WI38 (cell line): Measurements from ENCODE around the gene HK2.
"Not testable (repeated sequence)": the region's sequence is repeated elsewhere in the genome, so short reads cannot be mapped to it uniquely, and the experiment has no call there.

ENCODE experiments used
- H3K4me3 ChIP-seq: 2 replicates; pipeline ENCODE4 v1.5.1; 2011; ENCODE audit warnings: low read depth, mild to moderate bottlenecking, control low read depth, low read length
- TF ChIP-seq, protein P1 (sequence below): IDR thresholded peaks from 2 replicates; pipeline ENCODE4 v1.5.1; 2012; ENCODE audit warnings: low read depth, mild to moderate bottlenecking, control low read depth, low read length

The HK2 gene

DNA sequence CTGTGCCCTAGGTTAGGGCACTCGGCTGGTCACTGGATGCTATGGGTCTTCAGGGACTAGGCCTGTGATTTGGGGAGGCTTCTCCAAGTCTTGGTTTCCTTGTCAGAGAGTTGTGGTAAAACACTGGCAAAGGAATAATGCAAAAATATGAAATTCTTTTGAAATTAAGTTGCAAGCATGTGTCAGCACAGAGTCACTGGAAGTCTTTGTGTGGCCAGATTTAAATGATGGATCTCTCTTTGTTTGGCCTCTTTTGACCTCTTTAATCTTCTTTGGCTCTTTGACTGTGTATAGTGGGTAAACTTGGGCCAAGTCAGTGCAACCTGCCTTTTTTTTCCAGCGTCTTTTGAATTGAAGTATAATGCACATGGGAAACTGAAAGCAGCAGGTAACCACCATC, 12.1 kb downstream of the HK2 start:
- TF ChIP-seq, protein P1, sequence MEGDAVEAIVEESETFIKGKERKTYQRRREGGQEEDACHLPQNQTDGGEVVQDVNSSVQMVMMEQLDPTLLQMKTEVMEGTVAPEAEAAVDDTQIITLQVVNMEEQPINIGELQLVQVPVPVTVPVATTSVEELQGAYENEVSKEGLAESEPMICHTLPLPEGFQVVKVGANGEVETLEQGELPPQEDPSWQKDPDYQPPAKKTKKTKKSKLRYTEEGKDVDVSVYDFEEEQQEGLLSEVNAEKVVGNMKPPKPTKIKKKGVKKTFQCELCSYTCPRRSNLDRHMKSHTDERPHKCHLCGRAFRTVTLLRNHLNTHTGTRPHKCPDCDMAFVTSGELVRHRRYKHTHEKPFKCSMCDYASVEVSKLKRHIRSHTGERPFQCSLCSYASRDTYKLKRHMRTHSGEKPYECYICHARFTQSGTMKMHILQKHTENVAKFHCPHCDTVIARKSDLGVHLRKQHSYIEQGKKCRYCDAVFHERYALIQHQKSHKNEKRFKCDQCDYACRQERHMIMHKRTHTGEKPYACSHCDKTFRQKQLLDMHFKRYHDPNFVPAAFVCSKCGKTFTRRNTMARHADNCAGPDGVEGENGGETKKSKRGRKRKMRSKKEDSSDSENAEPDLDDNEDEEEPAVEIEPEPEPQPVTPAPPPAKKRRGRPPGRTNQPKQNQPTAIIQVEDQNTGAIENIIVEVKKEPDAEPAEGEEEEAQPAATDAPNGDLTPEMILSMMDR, result no peak
- no peak overlapping the region for H3K4me3 ChIP-seq

DNA sequence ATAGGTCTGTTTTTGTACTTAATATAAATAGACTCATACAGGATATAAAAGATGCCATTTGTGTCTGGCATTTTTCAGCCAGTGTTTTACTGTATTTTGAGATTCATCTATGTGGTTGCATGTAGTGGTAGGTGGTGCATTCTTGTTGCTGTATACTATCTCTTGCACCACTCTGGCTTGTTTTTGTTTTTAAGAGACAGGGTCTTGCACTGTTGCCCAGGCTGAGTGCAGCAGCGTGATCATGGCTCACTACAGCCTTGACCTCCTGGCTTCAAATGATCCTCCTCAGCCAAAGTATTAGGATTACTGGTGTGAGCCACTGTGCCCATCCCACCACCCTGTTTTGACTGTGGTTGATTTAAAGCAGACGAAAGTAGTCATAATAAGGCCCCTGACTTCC, 12.6 kb downstream of the HK2 start:
- no peak overlapping the region for H3K4me3 ChIP-seq
- TF ChIP-seq, protein P1, result no peak

DNA sequence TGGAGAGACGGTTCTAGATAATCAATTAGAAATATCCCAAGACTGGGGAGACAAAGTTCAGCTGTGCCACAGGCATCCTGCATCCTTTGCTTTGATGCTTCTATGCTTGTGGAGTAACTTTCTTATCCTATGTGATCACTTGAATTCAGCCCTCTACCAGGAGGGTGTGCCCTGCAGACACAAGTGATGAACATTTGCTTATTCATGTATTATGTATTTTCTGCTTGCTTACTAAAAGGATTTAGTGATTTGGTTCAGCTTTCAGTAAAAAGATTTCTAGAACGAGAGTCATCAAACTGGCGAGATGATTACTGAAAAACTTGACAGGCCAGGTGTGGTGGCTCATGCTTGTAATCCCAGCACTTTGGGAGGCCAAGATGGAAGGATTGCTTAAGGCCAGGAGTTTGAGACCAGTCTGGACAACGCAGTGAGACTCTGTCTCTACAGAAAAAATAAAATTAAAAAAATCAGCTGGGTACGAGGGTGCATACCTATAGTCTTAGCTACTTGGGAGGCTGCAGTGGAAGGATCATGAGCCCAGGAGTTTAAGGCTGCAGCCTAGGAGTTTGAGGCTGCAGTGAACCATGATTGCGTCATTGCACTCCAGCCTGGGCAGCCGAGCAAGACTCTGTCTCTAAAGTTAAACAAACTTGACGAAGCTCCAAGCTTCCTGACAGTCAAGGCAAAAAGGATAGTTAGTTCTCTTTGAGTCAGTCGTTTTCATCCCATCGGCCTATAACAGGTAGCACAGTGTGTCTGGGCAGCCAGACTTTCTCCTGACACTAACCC, 13.3 kb downstream of the HK2 start:
- TF ChIP-seq, protein P1, result no peak
- no peak overlapping the region for H3K4me3 ChIP-seq

DNA sequence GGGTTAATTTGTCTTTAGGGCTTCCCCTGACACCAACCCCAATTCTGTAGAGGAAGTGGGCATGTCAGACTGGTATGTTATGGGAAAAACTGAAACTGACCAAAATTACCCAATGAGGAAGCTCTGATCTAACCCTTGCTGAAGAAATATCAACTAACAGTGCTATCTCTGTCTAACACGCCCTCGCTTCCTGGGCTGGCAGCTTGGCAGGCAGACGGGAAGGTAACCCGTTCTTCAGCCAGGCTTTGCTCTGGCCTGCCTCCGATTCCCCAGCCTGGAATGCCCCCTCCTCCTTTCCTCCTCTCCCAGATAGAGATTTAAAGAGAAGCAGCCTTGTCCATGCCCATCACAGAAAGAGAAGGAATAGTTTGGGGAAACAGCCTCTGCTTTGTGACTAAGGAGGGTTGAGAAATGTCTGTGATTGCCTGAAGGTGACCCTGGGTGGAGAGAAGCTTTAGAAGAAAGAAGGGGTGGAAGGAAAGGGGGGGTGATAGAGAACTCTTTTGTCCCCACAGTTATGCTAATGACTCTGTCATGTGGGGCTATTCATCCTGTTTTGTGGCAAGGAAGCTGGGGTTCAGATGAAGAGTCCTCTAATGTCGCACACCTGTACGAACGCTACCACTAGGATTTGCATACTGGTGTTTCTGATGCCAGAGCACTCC, 15.4 kb downstream of the HK2 start:
- no peak overlapping the region for H3K4me3 ChIP-seq
- TF ChIP-seq, protein P1, result no peak

DNA sequence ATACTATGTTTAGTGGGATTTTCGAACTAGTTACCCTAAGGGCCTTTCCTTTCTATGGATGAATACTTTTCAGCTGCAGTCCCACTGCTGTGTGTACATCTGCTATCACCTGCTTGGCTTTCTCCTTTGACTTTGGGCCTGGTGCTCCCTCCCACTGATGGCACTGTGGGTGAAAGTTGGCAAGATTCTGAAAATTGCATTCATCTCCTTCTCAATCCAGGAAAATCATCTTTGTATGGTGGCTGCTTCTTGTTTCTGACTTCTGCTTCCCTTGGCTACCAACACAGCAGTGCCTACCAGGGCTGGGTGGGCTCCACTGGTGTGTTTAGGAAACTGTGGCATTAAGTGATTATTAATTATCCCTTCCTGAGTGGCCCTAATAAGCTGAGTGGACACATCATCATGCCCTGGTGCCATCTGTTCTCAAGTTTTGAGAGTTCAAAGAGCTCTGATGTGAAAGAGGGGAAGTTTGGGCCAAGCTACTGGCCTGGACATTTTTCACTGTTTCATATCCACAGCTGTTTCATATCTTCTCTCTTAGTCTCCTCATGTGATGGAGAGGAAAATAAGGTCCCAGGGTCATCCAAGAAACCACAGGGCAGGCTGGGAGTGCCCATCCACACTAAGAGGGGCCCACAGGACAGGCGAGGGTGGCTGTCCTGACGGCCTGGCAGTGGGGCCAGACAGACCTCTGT, 16.7 kb downstream of the HK2 start:
- H3K4me3 ChIP-seq, result no peak overlapping the region
- TF ChIP-seq, protein P1, result no peak

DNA sequence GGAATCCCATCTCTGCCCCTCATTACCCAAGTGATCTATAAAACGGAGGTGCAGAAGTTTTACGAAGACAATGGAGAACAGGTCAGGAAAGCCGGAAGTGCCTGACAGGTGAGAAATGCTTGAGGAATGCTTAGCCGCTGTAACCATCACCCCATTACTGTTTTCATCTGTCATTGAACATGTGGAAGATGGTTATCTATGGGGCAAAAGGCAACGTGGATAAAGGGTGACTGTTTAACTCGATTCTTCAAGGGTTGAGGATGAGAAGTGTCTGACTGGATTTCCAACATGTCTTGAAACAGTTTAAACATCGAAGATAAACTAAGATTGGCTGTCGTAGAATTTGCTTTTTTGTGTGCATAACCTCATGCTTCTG, 17.3 kb downstream of the HK2 start:
- H3K4me3 ChIP-seq, result no peak overlapping the region
- TF ChIP-seq, protein P1, result no peak

DNA sequence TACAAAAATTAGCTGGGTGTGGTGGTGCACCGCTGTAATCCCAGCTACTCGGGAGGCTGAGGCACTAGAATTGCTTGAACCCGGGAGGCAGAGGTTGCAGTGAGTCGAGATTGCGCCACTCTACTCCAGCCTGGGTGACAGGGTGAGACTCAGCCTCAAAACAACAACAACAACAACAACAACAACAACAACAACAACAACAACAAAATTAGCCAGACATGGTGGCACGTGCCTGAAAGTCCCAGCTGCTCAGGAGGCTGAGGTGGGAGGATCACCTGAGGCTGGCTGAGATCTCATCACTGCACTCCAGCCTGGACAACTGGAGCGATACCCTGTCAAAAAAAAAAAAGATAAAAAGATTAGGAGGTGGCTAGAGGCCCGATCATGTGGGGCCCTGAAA, 19.4 kb downstream of the HK2 start:
- H3K4me3 ChIP-seq, result not testable (repeated sequence)
